Measurements from ENCODE around the gene MRPL1.
"Not testable (repeated sequence)": the region's sequence is repeated elsewhere in the genome, so short reads cannot be mapped to it uniquely, and the experiment has no call there.

Gene MRPL1

GRCh38 chr4:77852892-77853495 is 9.6 kb upstream of the MRPL1 start:
- DNase-seq = no peak

GRCh38 chr4:77854431-77855111 is 8.1 kb upstream of the MRPL1 start:
- no peak for DNase-seq

- DNase-seq = no peak
Measured at GRCh38 chr4:77856152-77856551, 6.5 kb upstream of the MRPL1 start.

GRCh38 chr4:77859256-77859655 is 3.4 kb upstream of the MRPL1 start:
- DNase-seq = no peak

GRCh38 chr4:77861495-77861894 is 1.1 kb upstream of the MRPL1 start:
- DNase-seq = no peak

GRCh38 chr4:77863341-77863740 is 711 bp downstream of the MRPL1 start:
- DNase-seq = not testable (repeated sequence)

- no peak for DNase-seq
Measured at GRCh38 chr4:77865259-77865658, 2.6 kb downstream of the MRPL1 start.

- no peak for DNase-seq
Measured at GRCh38 chr4:77872723-77873445, 10.3 kb downstream of the MRPL1 start.

- no peak for DNase-seq
Measured at GRCh38 chr4:77877167-77877566, 14.5 kb downstream of the MRPL1 start.

- no peak for DNase-seq
Measured at GRCh38 chr4:77877771-77878565, 15.3 kb downstream of the MRPL1 start.

- DNase-seq = no peak
Measured at GRCh38 chr4:77880784-77881183, 18.2 kb downstream of the MRPL1 start.

GRCh38 chr4:77881460-77882295 is 19.0 kb downstream of the MRPL1 start:
- DNase-seq = no peak

GRCh38 chr4:77893451-77893850 is 30.8 kb downstream of the MRPL1 start:
- no peak for DNase-seq

GRCh38 chr4:77899607-77900006 is 37.0 kb downstream of the MRPL1 start:
- DNase-seq = no peak

GRCh38 chr4:77903186-77903585 is 40.6 kb downstream of the MRPL1 start:
- no peak for DNase-seq

- DNase-seq = no peak
Measured at GRCh38 chr4:77905651-77906263, 43.1 kb downstream of the MRPL1 start.

- no peak for DNase-seq
Measured at GRCh38 chr4:77910676-77911075, 48.0 kb downstream of the MRPL1 start.

- no peak for DNase-seq
Measured at GRCh38 chr4:77911091-77911490, 48.5 kb downstream of the MRPL1 start.

GRCh38 chr4:77911842-77912450 is 49.3 kb downstream of the MRPL1 start:
- no peak for DNase-seq

- no peak for DNase-seq
Measured at GRCh38 chr4:77913348-77913747, 50.7 kb downstream of the MRPL1 start.

GRCh38 chr4:77917075-77917474 is 54.4 kb downstream of the MRPL1 start:
- no peak for DNase-seq

GRCh38 chr4:77917601-77918000 is 55.0 kb downstream of the MRPL1 start:
- DNase-seq = no peak

All from SW 1271 (cell line).